AG10803 (cell line): ENCODE results near the gene CLCN2.

Experiments
- DNase-seq: peaks from one replicate; pipeline ENCODE4 v3.0.0; 2010; ENCODE audit warnings: low read depth
- H3K4me3 ChIP-seq: 2 replicates; pipeline ENCODE4 v1.5.1; 2011; ENCODE audit warnings: mild to moderate bottlenecking, low read length, control low read depth
- CTCF ChIP-seq: conservative IDR thresholded peaks from 2 replicates; pipeline ENCODE4 v1.5.1; 2011; ENCODE audit warnings: mild to moderate bottlenecking, low read length, control low read depth, inconsistent platforms

Gene CLCN2

GRCh38 chr3:184362668-184363546, 1.5 kb upstream of the CLCN2 start:
- peak; percentile 69 for TF ChIP-seq CTCF
- peak; percentile 96 for DNase-seq

GRCh38 chr3:184361932-184362667, 695 bp upstream of the CLCN2 start:
- no peak for TF ChIP-seq CTCF
- H3K4me3 ChIP-seq = peak overlapping the region; percentile 85
- DNase-seq = peak; percentile 47

More at GRCh38 chr3:184362668-184363546, 1.5 kb upstream of the CLCN2 start:
- peak overlapping the region; percentile 85 for H3K4me3 ChIP-seq

- H3K4me3 ChIP-seq = peak overlapping the region; percentile 78
- DNase-seq = no peak
- TF ChIP-seq CTCF = no peak
These were observed 375 bp downstream of the CLCN2 start for GRCh38 chr3:184360929-184361531.

- no peak for TF ChIP-seq CTCF
- H3K4me3 ChIP-seq = peak overlapping the region; percentile 78
- no peak for DNase-seq
These were observed 1.1 kb downstream of the CLCN2 start for GRCh38 chr3:184360070-184360928.

- H3K4me3 ChIP-seq = no peak overlapping the region
- DNase-seq = no peak
- TF ChIP-seq CTCF = no peak
These were observed 1.8 kb downstream of the CLCN2 start for GRCh38 chr3:184359610-184360009.

- TF ChIP-seq CTCF = no peak
- DNase-seq = no peak
- no peak overlapping the region for H3K4me3 ChIP-seq
These were observed 2.5 kb downstream of the CLCN2 start for GRCh38 chr3:184358921-184359350.
